Caco-2 (cell line): ENCODE data around the gene NOL4L. TPM values are rescaled to one million over a fixed set of nuclear protein-coding genes. Genes with fewer than 3 reads are reported as not detected.
"Not testable (repeated sequence)": the region's sequence is repeated elsewhere in the genome, so short reads cannot be mapped to it uniquely, and the experiment has no call there.

Experiments used
- BruUV-seq: library from RNA; stranded (reverse); fragments of 400-500 nt; replicated peaks from 2 replicates; lab custom pipeline; 2021; lab: Mats Ljungman, UMichigan
- CTCF ChIA-PET: fragments of 300-600 bp; sonication (Branson Sonifier 250); formaldehyde crosslinking; loops from one replicate; lab custom pipeline; 2022; ENCODE audit warnings: antibody characterized with exemption; lab: Charles Lee
- POLR2A ChIA-PET: fragments of 300-600 bp; sonication (Branson Sonifier 250); formaldehyde crosslinking; loops from one replicate; lab custom pipeline; 2022; ENCODE audit warnings: antibody characterized with exemption; lab: Charles Lee
- DNase-seq, 2 experiments: peaks; one replicate each; pipeline versions ENCODE4 v3.0.0 to v3.0.0-alpha.2; 2020 to 2022
- H3K27me3 ChIP-seq: replicated peaks from 2 replicates; pipeline ENCODE4 v1.6.0; 2011; ENCODE audit warnings: low read length; ENCODE audit not compliant: control insufficient read depth, insufficient read depth
- H3K36me3 ChIP-seq: 2 replicates; pipeline ENCODE4 v1.5.1; 2011; ENCODE audit warnings: low read length; ENCODE audit not compliant: control insufficient read depth, insufficient read depth
- H3K4me1 ChIP-seq: fragments of 250-450 bp; sonication (Bioruptor Pico); 2 replicates; pipeline ENCODE4 v1.5.1; 2020; ENCODE audit warnings: mild to moderate bottlenecking
- H3K4me3 ChIP-seq: 2 replicates; pipeline ENCODE4 v1.5.1; 2011; ENCODE audit warnings: low read depth, mild to moderate bottlenecking, control low read depth, low read length
- H3K9me3 ChIP-seq: fragments of 250-450 bp; sonication (Bioruptor Pico); 2 replicates; pipeline ENCODE4 v1.5.1; 2020; ENCODE audit warnings: mild to moderate bottlenecking, moderate library complexity
- H3K27ac Mint-ChIP-seq: one replicate; pipeline ENCODE4 v1.8.0; 2022; ENCODE audit warnings: mixed read lengths; ENCODE audit not compliant: unreplicated experiment
- H3K27me3 Mint-ChIP-seq: one replicate; pipeline ENCODE4 v1.8.0; 2022; ENCODE audit warnings: mixed read lengths; ENCODE audit not compliant: insufficient read depth, unreplicated experiment
- H3K36me3 Mint-ChIP-seq: one replicate; pipeline ENCODE4 v1.8.0; 2022; ENCODE audit warnings: mild to moderate bottlenecking, mixed read lengths; ENCODE audit not compliant: insufficient read depth, unreplicated experiment
- H3K4me1 Mint-ChIP-seq: one replicate; pipeline ENCODE4 v1.8.0; 2022; ENCODE audit warnings: low read depth, mixed read lengths; ENCODE audit not compliant: unreplicated experiment
- H3K4me3 Mint-ChIP-seq: one replicate; pipeline ENCODE4 v1.8.0; 2022; ENCODE audit warnings: mild to moderate bottlenecking, moderate library complexity, mixed read lengths; ENCODE audit not compliant: unreplicated experiment
- H3K9me3 Mint-ChIP-seq: one replicate; pipeline ENCODE4 v1.8.0; 2022; ENCODE audit warnings: mixed read lengths; ENCODE audit not compliant: unreplicated experiment
- CTCF ChIP-seq, 2 experiments: fragments of 200-600 bp in 1 of 2; IDR thresholded peaks; 1 replicate in 1 of 2; 2 replicates in 1 of 2; pipeline versions ENCODE4 v1.5.1 to v1.8.0; 2011 to 2022; ENCODE audit warnings: antibody characterized with exemption in 1 of 2, control low read depth in 1 of 2, inconsistent platforms in 1 of 2, low read depth in 1 of 2, low read length in 1 of 2, mild to moderate bottlenecking in 1 of 2, moderate library complexity in 1 of 2; ENCODE audit not compliant: insufficient read depth in 1 of 2, severe bottlenecking in 1 of 2, unreplicated experiment in 1 of 2
- intact Hi-C: fragments of 100-400 bp; cut with micrococcal nuclease; formaldehyde crosslinking; loops from one replicate; pipeline ENCODE4 v1.10.0; 2022; ENCODE audit not compliant: unreplicated experiment
- total RNA-seq: library from RNA; stranded (reverse); gene quantifications from 2 replicates; pipeline ENCODE4 v1.2.3, GENCODE V29; 2022

The NOL4L gene
- total RNA-seq, 1 experiment from 2014 or later = 80.9 TPM

GRCh38 chr20:32411955-32412706 lies 173.0 kb downstream of the NOL4L start:
- DNase-seq = no peak
- no peak overlapping the region for H3K27ac Mint-ChIP-seq
- no peaks in the 10 kb centered on the region for H3K9me3 ChIP-seq
- no peak overlapping the region for H3K4me3 Mint-ChIP-seq
- no peaks in the 10 kb centered on the region for H3K9me3 Mint-ChIP-seq
- POLR2A ChIA-PET = interaction anchor here (0.7 kb wide), 1 partner anchor 179 kb away, joined by 9 read pairs; no protein-coding TSS in a partner anchor
- H3K4me1 Mint-ChIP-seq = peaks cover 7% of the 10 kb centered on the region
- H3K4me1 ChIP-seq = no peaks in the 10 kb centered on the region
- no peak overlapping the region for H3K4me3 ChIP-seq
- peaks cover 20% of the 10 kb centered on the region for H3K36me3 Mint-ChIP-seq
- CTCF ChIA-PET = interaction anchor here (0.7 kb wide), 1 partner anchor 350 kb away, joined by 5 read pairs; the partner anchor contains the start of gene DNMT3B
- no peak for TF ChIP-seq CTCF (IDR thresholded peaks at IDR 0.05; ENCODE audit: insufficient read depth in 1 of 2, low read depth in 1 of 2, low read length in 1 of 2, severe bottlenecking in 1 of 2, unreplicated experiment in 1 of 2)
- H3K27me3 Mint-ChIP-seq = no peaks in the 10 kb centered on the region
- intact Hi-C loops = no loop called here
- no TSS peak for BruUV-seq
- no peaks in the 10 kb centered on the region for H3K27me3 ChIP-seq
- peaks cover 5% of the 10 kb centered on the region for H3K36me3 ChIP-seq

GRCh38 chr20:32407131-32407750 lies 177.9 kb downstream of the NOL4L start:
- H3K4me1 ChIP-seq, H3K4me1 Mint-ChIP-seq, H3K4me3 ChIP-seq, H3K27ac Mint-ChIP-seq, DNase-seq, H3K36me3 ChIP-seq, intact Hi-C loops, H3K4me3 Mint-ChIP-seq, CTCF ChIA-PET, H3K27me3 Mint-ChIP-seq, H3K9me3 Mint-ChIP-seq, H3K27me3 ChIP-seq, POLR2A ChIA-PET, BruUV-seq, H3K9me3 ChIP-seq: not testable (repeated sequence)
- H3K36me3 Mint-ChIP-seq = peaks cover 19% of the 10 kb centered on the region

GRCh38 chr20:32406701-32407100 lies 178.4 kb downstream of the NOL4L start:
- no peaks in the 10 kb centered on the region for H3K4me1 ChIP-seq
- no peaks in the 10 kb centered on the region for H3K9me3 Mint-ChIP-seq
- peaks cover 7% of the 10 kb centered on the region for H3K4me1 Mint-ChIP-seq
- no peak overlapping the region for H3K4me3 Mint-ChIP-seq
- ChIA-PET POLR2A (no interaction called here), CTCF (no interaction called here)
- no peaks in the 10 kb centered on the region for H3K27me3 ChIP-seq
- no peak for DNase-seq
- BruUV-seq = no TSS peak
- H3K36me3 Mint-ChIP-seq = peaks cover 19% of the 10 kb centered on the region
- no peak overlapping the region for H3K4me3 ChIP-seq
- no peaks in the 10 kb centered on the region for H3K9me3 ChIP-seq
- H3K36me3 ChIP-seq = peaks cover 5% of the 10 kb centered on the region
- intact Hi-C loops = no loop called here
- H3K27ac Mint-ChIP-seq = no peak overlapping the region
- no peaks in the 10 kb centered on the region for H3K27me3 Mint-ChIP-seq
- TF ChIP-seq CTCF (IDR thresholded peaks at IDR 0.05; ENCODE audit: insufficient read depth in 1 of 2, low read depth in 1 of 2, low read length in 1 of 2, severe bottlenecking in 1 of 2, unreplicated experiment in 1 of 2) = no peak
